Neural progenitor cell (in vitro differentiated cells): ENCODE measurements around the gene SEMA4D. TPM values are rescaled to one million over a fixed set of nuclear protein-coding genes. Genes with fewer than 3 reads are reported as not detected.

Experiments
- DNase-seq: peaks from one replicate; pipeline ENCODE4 v3.0.0-alpha.2; 2016; ENCODE audit warnings: low spot score
- H2AFZ ChIP-seq: fragments of 200-600 bp; sonication (generic); replicated peaks from 2 replicates; pipeline ENCODE4 v1.6.1; 2016; ENCODE audit warnings: antibody characterized with exemption
- H3F3A ChIP-seq: fragments of 200-600 bp; sonication (generic); 2 replicates; pipeline ENCODE4 v1.6.1; 2016; ENCODE audit warnings: antibody characterized with exemption, low read depth
- H3K27ac ChIP-seq: fragments of 200-600 bp; sonication (generic); 2 replicates; pipeline ENCODE4 v1.5.1; 2016; ENCODE audit warnings: mild to moderate bottlenecking
- H3K27me3 ChIP-seq: fragments of 200-600 bp; sonication (generic); 2 replicates; pipeline ENCODE4 v1.6.1; 2016; ENCODE audit warnings: mild to moderate bottlenecking, moderate library complexity
- H3K36me3 ChIP-seq: fragments of 200-600 bp; sonication (generic); 2 replicates; pipeline ENCODE4 v1.5.1; 2016
- H3K4me1 ChIP-seq: fragments of 200-600 bp; sonication (generic); 2 replicates; pipeline ENCODE4 v1.6.1; 2016; ENCODE audit warnings: mixed run types
- H3K4me2 ChIP-seq: fragments of 200-600 bp; sonication (generic); 2 replicates; pipeline ENCODE4 v1.6.1; 2016
- H3K4me3 ChIP-seq: fragments of 200-600 bp; sonication (generic); 2 replicates; pipeline ENCODE4 v1.5.1; 2016
- H3K79me2 ChIP-seq: fragments of 200-600 bp; sonication (generic); 2 replicates; pipeline ENCODE4 v1.6.1; 2016; ENCODE audit warnings: low read depth
- H3K9ac ChIP-seq: fragments of 200-600 bp; sonication (generic); 2 replicates; pipeline ENCODE4 v1.6.1; 2016
- H3K9me3 ChIP-seq: fragments of 200-600 bp; sonication (generic); 2 replicates; pipeline ENCODE4 v1.5.1; 2016; ENCODE audit warnings: low read depth
- H4K20me1 ChIP-seq: fragments of 200-600 bp; sonication (generic); 2 replicates; pipeline ENCODE4 v1.6.1; 2016; ENCODE audit warnings: low read depth
- H3K27ac Mint-ChIP-seq: 3 replicates; pipeline ENCODE4 v1.8.0; 2021; ENCODE audit warnings: mixed read lengths
- H3K27me3 Mint-ChIP-seq: 2 replicates; pipeline ENCODE4 v1.8.0; 2022; ENCODE audit warnings: low read depth, mild to moderate bottlenecking, inconsistent platforms, moderate library complexity, mixed read lengths; ENCODE audit not compliant: insufficient read depth
- H3K36me3 Mint-ChIP-seq: 3 replicates; pipeline ENCODE4 v1.8.0; 2021; ENCODE audit warnings: mixed read lengths
- H3K4me1 Mint-ChIP-seq: 3 replicates; pipeline ENCODE4 v1.8.0; 2021; ENCODE audit warnings: mixed read lengths
- H3K4me3 Mint-ChIP-seq: 3 replicates; pipeline ENCODE4 v1.8.0; 2021; ENCODE audit warnings: mild to moderate bottlenecking, moderate library complexity, mixed read lengths
- H3K9me3 Mint-ChIP-seq: 3 replicates; pipeline ENCODE4 v1.8.0; 2020; ENCODE audit warnings: mixed read lengths
- EZH2 ChIP-seq: fragments of 200-600 bp; sonication (generic); IDR thresholded peaks from 2 replicates; pipeline ENCODE4 v1.6.1; 2017; ENCODE audit warnings: antibody characterized with exemption, mild to moderate bottlenecking, moderate library complexity
- EZH2phosphoT487 ChIP-seq: fragments of 200-600 bp; sonication (generic); IDR thresholded peaks from 2 replicates; pipeline ENCODE4 v1.6.1; 2017; ENCODE audit warnings: antibody characterized with exemption
- total RNA-seq: library from RNA; depleted of rRNA; stranded (reverse); fragments of >200 nt; gene quantifications from 2 replicates; pipeline ENCODE4 v1.2.3, GENCODE V29; 2015; ENCODE audit warnings: low replicate concordance
- TF ChIP-seq, protein P1 (sequence below): fragments of 200-600 bp; sonication (generic); IDR thresholded peaks from 2 replicates; pipeline ENCODE4 v1.5.1; 2017; ENCODE audit warnings: antibody characterized with exemption, mild to moderate bottlenecking

Gene SEMA4D
- total RNA-seq, 1 donor from 2014 or later = 19.1 TPM

DNA sequence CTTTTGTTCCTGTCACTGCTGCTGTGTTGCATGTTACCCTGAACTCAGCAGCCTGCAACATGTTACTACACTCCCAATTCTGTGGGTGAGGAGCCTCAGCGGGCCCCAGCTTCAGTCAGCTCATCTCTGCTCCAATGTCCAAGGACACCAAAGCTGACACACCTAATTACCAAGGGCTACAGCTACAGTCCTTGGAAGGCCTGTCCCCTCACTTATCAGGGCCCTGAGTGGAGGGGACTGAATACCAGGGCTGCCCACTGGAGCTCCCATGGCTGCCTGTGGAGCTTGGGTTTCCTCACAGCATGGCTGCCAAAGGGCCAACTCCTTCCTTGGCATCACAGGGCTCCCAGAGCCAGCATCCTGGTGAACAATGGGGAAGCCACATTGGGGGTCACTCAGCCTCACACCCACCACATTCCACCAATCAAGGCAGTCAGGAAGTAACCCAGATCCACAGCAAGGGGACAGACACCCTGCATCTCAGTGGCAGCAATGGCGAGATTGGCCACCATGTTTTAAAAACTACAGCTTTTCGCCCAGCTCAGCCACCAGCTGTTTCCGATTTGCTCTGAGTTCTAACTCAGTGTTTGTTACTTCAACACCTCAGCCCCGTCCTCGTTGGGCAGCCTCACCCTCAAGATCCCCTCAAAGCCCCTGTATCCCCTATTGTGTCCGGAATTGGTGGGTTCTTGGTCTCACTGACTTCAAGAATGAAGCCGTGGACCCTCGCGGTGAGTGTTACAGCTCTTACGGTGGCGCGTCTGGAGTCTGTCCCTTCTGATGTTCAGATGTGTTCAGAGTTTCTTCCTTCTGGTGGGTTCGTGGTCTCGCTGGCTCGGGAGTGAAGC, 18.9 kb downstream of the SEMA4D start:
- H4K20me1 ChIP-seq = peaks cover 41% of the 10 kb centered on the region
- H3K4me1 ChIP-seq = peaks cover 17% of the 10 kb centered on the region
- no peaks in the 10 kb centered on the region for H3K27me3 ChIP-seq

GRCh38 chr9:89477811-89478630, 19.9 kb downstream of the SEMA4D start:
- Histone ChIP-seq H3K9ac (no peak overlapping the region), H3F3A (no peaks in the 10 kb centered on the region), H3K27me3 (no peaks in the 10 kb centered on the region), H3K79me2 (peaks cover 51% of the 10 kb centered on the region), H3K4me2 (no peak overlapping the region), H2AFZ (no peak overlapping the region), H3K9me3 (no peaks in the 10 kb centered on the region), H3K4me1 (peaks cover 9% of the 10 kb centered on the region), H4K20me1 (peaks cover 31% of the 10 kb centered on the region), H3K27ac (no peak overlapping the region), H3K36me3 (no peaks in the 10 kb centered on the region), H3K4me3 (no peak overlapping the region)
- no peak overlapping the region for H3K4me3 Mint-ChIP-seq
- peaks cover 31% of the 10 kb centered on the region for H3K4me1 Mint-ChIP-seq
- DNase-seq = no peak
- peaks cover 9% of the 10 kb centered on the region for H3K36me3 Mint-ChIP-seq
- peaks cover 2% of the 10 kb centered on the region for H3K9me3 Mint-ChIP-seq
- H3K27me3 Mint-ChIP-seq = peaks cover 2% of the 10 kb centered on the region
- TF ChIP-seq EZH2 = no peak
- TF ChIP-seq, protein P1, sequence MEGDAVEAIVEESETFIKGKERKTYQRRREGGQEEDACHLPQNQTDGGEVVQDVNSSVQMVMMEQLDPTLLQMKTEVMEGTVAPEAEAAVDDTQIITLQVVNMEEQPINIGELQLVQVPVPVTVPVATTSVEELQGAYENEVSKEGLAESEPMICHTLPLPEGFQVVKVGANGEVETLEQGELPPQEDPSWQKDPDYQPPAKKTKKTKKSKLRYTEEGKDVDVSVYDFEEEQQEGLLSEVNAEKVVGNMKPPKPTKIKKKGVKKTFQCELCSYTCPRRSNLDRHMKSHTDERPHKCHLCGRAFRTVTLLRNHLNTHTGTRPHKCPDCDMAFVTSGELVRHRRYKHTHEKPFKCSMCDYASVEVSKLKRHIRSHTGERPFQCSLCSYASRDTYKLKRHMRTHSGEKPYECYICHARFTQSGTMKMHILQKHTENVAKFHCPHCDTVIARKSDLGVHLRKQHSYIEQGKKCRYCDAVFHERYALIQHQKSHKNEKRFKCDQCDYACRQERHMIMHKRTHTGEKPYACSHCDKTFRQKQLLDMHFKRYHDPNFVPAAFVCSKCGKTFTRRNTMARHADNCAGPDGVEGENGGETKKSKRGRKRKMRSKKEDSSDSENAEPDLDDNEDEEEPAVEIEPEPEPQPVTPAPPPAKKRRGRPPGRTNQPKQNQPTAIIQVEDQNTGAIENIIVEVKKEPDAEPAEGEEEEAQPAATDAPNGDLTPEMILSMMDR = no peak
- H3K27ac Mint-ChIP-seq = no peak overlapping the region

More for the DNA sequence above, 18.9 kb downstream of the SEMA4D start:
- Histone ChIP-seq H3F3A (no peaks in the 10 kb centered on the region), H2AFZ (no peak overlapping the region), H3K9me3 (no peaks in the 10 kb centered on the region), H3K4me3 (no peak overlapping the region), H3K4me2 (no peak overlapping the region), H3K79me2 (peaks cover 61% of the 10 kb centered on the region), H3K9ac (no peak overlapping the region), H3K27ac (no peak overlapping the region), H3K36me3 (no peaks in the 10 kb centered on the region)
- Mint-ChIP-seq H3K27ac (no peak overlapping the region), H3K36me3 (peaks cover 9% of the 10 kb centered on the region), H3K4me1 (peaks cover 39% of the 10 kb centered on the region), H3K9me3 (peaks cover 2% of the 10 kb centered on the region), H3K27me3 (peaks cover under 1% of the 10 kb centered on the region), H3K4me3 (no peak overlapping the region)
- no peak for TF ChIP-seq EZH2
- DNase-seq = no peak

DNA sequence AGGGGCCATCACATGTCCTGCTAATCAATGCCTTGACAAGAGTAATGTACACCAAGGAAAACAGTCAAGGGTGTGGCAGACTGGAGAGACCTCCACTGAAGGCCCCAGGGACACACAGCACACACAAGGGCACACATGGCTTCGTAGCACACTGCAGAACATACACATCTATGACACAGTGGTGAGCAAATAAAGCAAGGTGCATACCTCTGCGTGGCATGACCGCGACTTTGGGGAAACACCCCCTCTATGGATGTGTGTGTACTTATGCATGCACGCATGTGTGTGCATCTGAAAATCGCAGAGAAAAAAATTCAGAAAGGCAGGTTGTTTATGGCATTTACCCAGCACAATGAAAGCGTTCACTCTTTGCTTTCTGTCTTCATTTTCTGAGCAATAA, 20.5 kb downstream of the SEMA4D start:
- Mint-ChIP-seq H3K36me3 (peaks cover 9% of the 10 kb centered on the region), H3K9me3 (peaks cover 2% of the 10 kb centered on the region), H3K4me3 (no peak overlapping the region), H3K27ac (no peak overlapping the region), H3K27me3 (peaks cover 4% of the 10 kb centered on the region), H3K4me1 (peaks cover 25% of the 10 kb centered on the region)
- H3K9ac ChIP-seq = no peak overlapping the region
- H3K79me2 ChIP-seq = peaks cover 44% of the 10 kb centered on the region
- H3K27me3 ChIP-seq = no peaks in the 10 kb centered on the region
- H3K27ac ChIP-seq = no peak overlapping the region
- H2AFZ ChIP-seq = no peak overlapping the region
- H3K4me1 ChIP-seq = peaks cover 3% of the 10 kb centered on the region
- TF ChIP-seq EZH2 (no peak), EZH2phosphoT487 (no peak)
- TF ChIP-seq, protein P1 = no peak
- no peaks in the 10 kb centered on the region for H3K9me3 ChIP-seq
- H4K20me1 ChIP-seq = peaks cover 25% of the 10 kb centered on the region
- H3K36me3 ChIP-seq = no peaks in the 10 kb centered on the region
- DNase-seq = no peak
- H3K4me2 ChIP-seq = no peak overlapping the region
- H3K4me3 ChIP-seq = no peak overlapping the region
- H3F3A ChIP-seq = no peaks in the 10 kb centered on the region
